K562 (cell line): ENCODE data around the gene COL4A4. TPM values are rescaled to one million over a fixed set of nuclear protein-coding genes. Genes with fewer than 3 reads are reported as not detected.

Experiments
- ATAC-seq: fragments of 200-7000 bp; cut with Tn5 transposase; 3 replicates; pipeline ENCODE4 v1.9.1; 2020; ENCODE audit warnings: moderate library complexity
- BruUV-seq: library from RNA; stranded (reverse); fragments of 400-500 nt; replicated peaks from 2 replicates; lab custom pipeline; 2021; lab: Mats Ljungman, UMichigan
- CTCF ChIA-PET: fragments of 300-600 bp; formaldehyde crosslinking; extraction: SDS; loops from one replicate; lab custom pipeline; 2021; ENCODE audit warnings: low intra/inter-chr PET ratio; lab: Yijun Ruan, JAX
- POLR2A ChIA-PET: fragments of 300-600, 350-650 bp; sonication (Branson Sonifier 250); formaldehyde crosslinking; extraction: SDS; loops from one replicate; lab custom pipeline; 2021; ENCODE audit warnings: antibody characterized with exemption, inconsistent platforms; lab: Yijun Ruan, JAX
- DNase-seq, 4 experiments: peaks; one replicate each; pipeline versions ENCODE4 v3.0.0 to v3.0.0-alpha.2; 2011 to 2018; ENCODE audit warnings: low spot score in 3 of 4, mixed read lengths in 3 of 4; ENCODE audit errors: extremely low read depth in 1 of 4
- FAIRE-seq: peaks from 2 replicates; lab custom pipeline; 2011; peaks lifted over from hg19 to GRCh38; lab: Jason Lieb, UNC
- H2AFZ ChIP-seq: 2 replicates; pipeline ENCODE4 v1.6.0; 2011; ENCODE audit warnings: low read depth, low read length, control low read depth, inconsistent platforms
- H3K27ac ChIP-seq: fragments of 200-600 bp; 3 replicates; pipeline ENCODE4 v1.8.0; 2011; ENCODE audit warnings: low read depth, mild to moderate bottlenecking, control low read depth, inconsistent platforms, low read length, moderate library complexity, mixed read lengths; ENCODE audit errors: extremely low read depth
- H3K27me3 ChIP-seq, 2 experiments: fragments of 300-600 bp in 1 of 2; 2 replicates in 1 of 2; 3 replicates in 1 of 2; pipeline versions ENCODE4 v1.6.0 to v1.8.0; 2011; ENCODE audit warnings: inconsistent platforms in 2 of 2, low read length in 2 of 2, mild to moderate bottlenecking in 1 of 2, mixed read lengths in 1 of 2, moderate library complexity in 1 of 2; ENCODE audit not compliant: control insufficient read depth in 2 of 2, insufficient read depth in 2 of 2
- H3K36me3 ChIP-seq: fragments of 300-600 bp; 3 replicates; pipeline ENCODE4 v1.8.0; 2011; ENCODE audit warnings: mild to moderate bottlenecking, low read length, inconsistent platforms; ENCODE audit not compliant: control insufficient read depth, insufficient read depth
- H3K4me1 ChIP-seq, 2 experiments: fragments of 200-600 bp in 1 of 2; replicated peaks in 1 of 2; 2 replicates in 1 of 2; 3 replicates in 1 of 2; pipeline versions ENCODE4 v1.5.1 to v1.8.0; 2011; ENCODE audit warnings: inconsistent platforms in 2 of 2, low read length in 2 of 2, mild to moderate bottlenecking in 1 of 2, mixed read lengths in 1 of 2, moderate library complexity in 1 of 2; ENCODE audit not compliant: control insufficient read depth in 2 of 2, insufficient read depth in 2 of 2
- H3K4me2 ChIP-seq: 2 replicates; pipeline ENCODE4 v1.6.1; 2011; ENCODE audit warnings: low read length, control low read depth, inconsistent platforms, mixed read lengths; ENCODE audit not compliant: insufficient read depth
- H3K4me3 ChIP-seq: fragments of 200-600 bp; sonication (generic), shearing (Covaris generic); 2 replicates; pipeline ENCODE4 v1.5.1; 2016; ENCODE audit warnings: control low read depth, inconsistent platforms
- H3K79me2 ChIP-seq: fragments of 200-600 bp; 3 replicates; pipeline ENCODE4 v1.8.0; 2011; ENCODE audit warnings: low read length, inconsistent platforms; ENCODE audit not compliant: control insufficient read depth, insufficient read depth
- H3K9ac ChIP-seq, 2 experiments: 2 replicates each; pipeline versions ENCODE4 v1.6.0 to v1.6.1; 2011; ENCODE audit warnings: low read depth in 2 of 2, low read length in 2 of 2, control low read depth in 1 of 2, inconsistent platforms in 1 of 2, mild to moderate bottlenecking in 1 of 2, mixed read lengths in 1 of 2; ENCODE audit not compliant: insufficient read depth in 1 of 2
- H3K9me1 ChIP-seq: one replicate; pipeline ENCODE4 v1.6.0; 2011; ENCODE audit warnings: inconsistent platforms, mild to moderate bottlenecking, low read length, moderate library complexity; ENCODE audit not compliant: control insufficient read depth, insufficient read depth
- H3K9me3 ChIP-seq: replicated peaks from 2 replicates; pipeline ENCODE4 v1.5.1; 2011; ENCODE audit warnings: low read depth, low read length, inconsistent platforms; ENCODE audit not compliant: control insufficient read depth, insufficient read depth
- H4K20me1 ChIP-seq: replicated peaks from 2 replicates; pipeline ENCODE4 v1.6.1; 2011; ENCODE audit warnings: low read length, inconsistent platforms, mixed read lengths; ENCODE audit not compliant: control insufficient read depth, insufficient read depth
- AFF4 ChIP-seq: sonication (generic); formaldehyde crosslinking; IDR thresholded peaks from 2 replicates; pipeline ENCODE4 v1.8.0; 2023; ENCODE audit warnings: mild to moderate bottlenecking, missing genetic modification reagents
- ASH1L ChIP-seq: fragments of 450-650 bp; IDR thresholded peaks from 2 replicates; pipeline ENCODE4 v1.6.1; 2018; ENCODE audit warnings: borderline replicate concordance, mild to moderate bottlenecking, low read depth; ENCODE audit not compliant: partially characterized antibody
- CBX1 ChIP-seq: sonication (generic); IDR thresholded peaks from 2 replicates; pipeline ENCODE4 v1.6.1; 2016; ENCODE audit warnings: antibody characterized with exemption, low read depth, mild to moderate bottlenecking
- ETS2 ChIP-seq: IDR thresholded peaks from 2 replicates; pipeline ENCODE4 v1.6.1; 2016; ENCODE audit warnings: borderline replicate concordance, missing genetic modification characterization, mild to moderate bottlenecking, moderate library complexity, missing compliant biosample characterization; ENCODE audit not compliant: poor library complexity, severe bottlenecking
- EZH2 ChIP-seq: IDR thresholded peaks from 2 replicates; pipeline ENCODE4 v1.6.1; 2012; ENCODE audit warnings: low read depth, mild to moderate bottlenecking, inconsistent platforms, low read length, borderline replicate concordance
- HEY1 ChIP-seq: fragments of 250-450 bp; sonication (Bioruptor Pico); IDR thresholded peaks from 2 replicates; pipeline ENCODE4 v1.5.0; 2020; ENCODE audit warnings: mild to moderate bottlenecking, moderate library complexity, borderline replicate concordance
- JUND ChIP-seq, 2 experiments: IDR thresholded peaks; 2 replicates in 1 of 2; 3 replicates in 1 of 2; pipeline ENCODE4 v1.6.1; 2011; ENCODE audit warnings: borderline replicate concordance in 2 of 2, low read depth in 2 of 2, low read length in 2 of 2, improper control_type of control experiment in 1 of 2, missing biosample characterization in 1 of 2, missing genetic modification characterization in 1 of 2, missing genetic modification reagents in 1 of 2
- PTTG1 ChIP-seq: fragments of 450-650 bp; IDR thresholded peaks from 2 replicates; pipeline ENCODE4 v1.6.1; 2016; ENCODE audit warnings: low read depth, mild to moderate bottlenecking, missing genetic modification characterization, missing compliant biosample characterization
- ZBTB9 ChIP-seq: fragments of 450-650 bp; formaldehyde crosslinking; IDR thresholded peaks from 2 replicates; pipeline ENCODE4 v1.4.0; 2020; ENCODE audit warnings: mild to moderate bottlenecking, moderate library complexity
- ZNF134 ChIP-seq: fragments of 250-450 bp; sonication (Bioruptor Pico); conservative IDR thresholded peaks from 2 replicates; pipeline ENCODE4 v1.4.0; 2020
- ZNF217 ChIP-seq: sonication (generic); formaldehyde crosslinking; IDR thresholded peaks from 2 replicates; pipeline ENCODE4 v1.8.0; 2022; ENCODE audit warnings: mild to moderate bottlenecking, missing genetic modification reagents
- ZNF347 ChIP-seq: fragments of 450-650 bp; formaldehyde crosslinking; IDR thresholded peaks from 2 replicates; pipeline ENCODE4 v1.4.0; 2020; ENCODE audit warnings: low read depth, mild to moderate bottlenecking, moderate library complexity
- WGBS: fragments of 100-300 bp; shearing (Covaris generic); methylation state at CpG from one replicate; pipeline ENCODE4 v1.1.6; 2016; ENCODE audit warnings: low coverage, mixed read lengths; ENCODE audit not compliant: insufficient coverage; ENCODE audit errors: missing lambda C conversion rate; 5-methylcytosine and 5-hydroxymethylcytosine counted together
- in situ Hi-C: fragments of 300-500 bp; cut with MboI; formaldehyde crosslinking; loops from 4 replicates; pipeline ENCODE4 v1.15.0; 2018; ENCODE audit warnings: inconsistent platforms, mixed read lengths
- intact Hi-C: fragments of 100-400 bp; cut with micrococcal nuclease; formaldehyde crosslinking; loops from 2 replicates; pipeline ENCODE4 v1.14.2; 2022
- polyA plus RNA-seq, 8 experiments: library from polyadenylated mRNA; depleted of rRNA in 4 of 8; stranded (reverse) in 5 of 8; unstranded in 3 of 8; fragments of >200 nt; fragmentation: Nextera tagmentation in 2 of 8; fragmentation: Illumina TruSeq in 1 of 8; extraction: Ambion mirVana in 2 of 8; extraction: Trizol in 1 of 8; gene quantifications; 2 replicates each; pipeline versions ENCODE4 v1.2.1 to v1.2.3, GENCODE V29; 2011 to 2014; ENCODE audit warnings: inconsistent platforms in 1 of 8, missing spikeins in 1 of 8
- total RNA-seq, 7 experiments: library from RNA; depleted of rRNA in 6 of 7; stranded (reverse); fragments of >200 nt in 6 of 7; fragmentation: Illumina TruSeq in 2 of 7; extraction: Trizol in 2 of 7; gene quantifications; 2 replicates each; pipeline versions ENCODE4 v1.2.1 to v1.2.3, GENCODE V29; 2011 to 2021; ENCODE audit warnings: low replicate concordance in 1 of 7

The COL4A4 gene
- total and polyA plus RNA-seq, 9 of the 15 experiments (the other 6 are each of a cell fraction or from before 2014, with no cell fraction given): under 0.01 to 0.01 TPM; not detected in 7

GRCh38 chr2:227057060-227057459, 106.9 kb downstream of the COL4A4 start:
- 0% methylated on average over 1 of the region's 1 CpG for WGBS
- FAIRE-seq: no peak

GRCh38 chr2:227054006-227054405, 110.0 kb downstream of the COL4A4 start:
- no peaks in the 10 kb centered on the region for H3K79me2 ChIP-seq
- peaks cover 0 to 3% of the 10 kb centered on the region in 2 experiments; a peak in 1 of 5 replicates for H3K27me3 ChIP-seq
- H3K27ac ChIP-seq: no peak overlapping the region
- in situ Hi-C loops (no loop called here), intact Hi-C loops (no loop called here)
- H3K36me3 ChIP-seq: no peaks in the 10 kb centered on the region
- 0% methylated on average over 1 of the region's 1 CpG for WGBS
- ChIA-PET CTCF (no interaction called here), POLR2A (no interaction called here)
- BruUV-seq: no TSS peak
- ATAC-seq (no peak), FAIRE-seq (no peak), DNase-seq (no peak)
- H3K9ac ChIP-seq: no peak overlapping the region
- H4K20me1 ChIP-seq: no peaks in the 10 kb centered on the region; the same call in 1 of the 2 replicates
- no peaks in the 10 kb centered on the region for H3K9me3 ChIP-seq
- no peak overlapping the region for H3K4me3 ChIP-seq
- no peaks in the 10 kb centered on the region for H3K4me1 ChIP-seq
- no peaks in the 10 kb centered on the region for H3K9me1 ChIP-seq
- no peak overlapping the region for H3K4me2 ChIP-seq
- H2AFZ ChIP-seq: no peak overlapping the region
- TF ChIP-seq PTTG1 (no peak), JUND (IDR thresholded peaks at IDR 0.05; ENCODE audit: borderline replicate concordance, low read depth, low read length) (no peak), JUND (tag; IDR thresholded peaks at IDR 0.05; ENCODE audit: borderline replicate concordance, low read depth, low read length) (no peak), ASH1L (no peak), HEY1 (no peak), EZH2 (no peak), ZNF134 (no peak), ZBTB9 (CRISPR knock-in tag) (no peak), ZNF217 (no peak), AFF4 (no peak), ZNF347 (CRISPR knock-in tag) (no peak)

More at GRCh38 chr2:227057060-227057459, 106.9 kb downstream of the COL4A4 start:
- no peak overlapping the region for H2AFZ ChIP-seq
- H3K27me3 ChIP-seq: no peaks in the 10 kb centered on the region
- BruUV-seq: no TSS peak
- in situ Hi-C loops: no loop called here
- no peak overlapping the region for H3K9ac ChIP-seq
- no peaks in the 10 kb centered on the region for H3K4me1 ChIP-seq
- no peaks in the 10 kb centered on the region for H3K36me3 ChIP-seq
- no peaks in the 10 kb centered on the region for H3K9me3 ChIP-seq
- CTCF ChIA-PET: no interaction called here
- no peaks in the 10 kb centered on the region for H3K9me1 ChIP-seq
- H3K4me3 ChIP-seq: no peak overlapping the region
- POLR2A ChIA-PET: no interaction called here
- no peaks in the 10 kb centered on the region; the same call in 1 of the 2 replicates for H4K20me1 ChIP-seq
- ATAC-seq (no peak), DNase-seq (no peak)
- no peaks in the 10 kb centered on the region for H3K79me2 ChIP-seq
- H3K4me2 ChIP-seq: no peak overlapping the region
- H3K27ac ChIP-seq: no peak overlapping the region
- no peak for TF ChIP-seq ETS2 (tag)
- TF ChIP-seq CBX1: no peak
- intact Hi-C loops: no loop called here
